HuH-7 (cell line): ENCODE data around the gene KMT2C.

Experiments
- DNase-seq: peaks from one replicate; pipeline ENCODE4 v3.0.0; 2011; ENCODE audit warnings: low spot score

KMT2C gene

DNA sequence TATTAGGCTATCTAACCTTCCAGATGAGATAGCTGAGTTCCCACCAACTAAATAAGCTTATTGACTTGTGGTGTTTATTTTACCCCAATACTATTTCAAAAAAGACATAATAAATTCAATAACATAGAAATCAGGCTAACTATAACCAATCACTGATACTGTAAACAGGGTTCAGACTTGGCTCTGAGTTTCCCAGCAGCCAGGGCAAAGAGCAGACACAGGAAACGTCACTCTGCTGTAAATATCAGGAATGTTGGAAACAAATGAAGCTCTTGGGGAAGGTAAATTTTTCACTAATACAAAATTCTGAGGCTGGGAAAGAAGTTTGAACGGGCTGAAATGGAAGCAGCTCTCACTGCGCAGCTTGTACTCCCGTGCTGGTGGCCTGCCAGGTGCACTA is 295.7 kb downstream of the KMT2C start:
- no peak for DNase-seq

DNA sequence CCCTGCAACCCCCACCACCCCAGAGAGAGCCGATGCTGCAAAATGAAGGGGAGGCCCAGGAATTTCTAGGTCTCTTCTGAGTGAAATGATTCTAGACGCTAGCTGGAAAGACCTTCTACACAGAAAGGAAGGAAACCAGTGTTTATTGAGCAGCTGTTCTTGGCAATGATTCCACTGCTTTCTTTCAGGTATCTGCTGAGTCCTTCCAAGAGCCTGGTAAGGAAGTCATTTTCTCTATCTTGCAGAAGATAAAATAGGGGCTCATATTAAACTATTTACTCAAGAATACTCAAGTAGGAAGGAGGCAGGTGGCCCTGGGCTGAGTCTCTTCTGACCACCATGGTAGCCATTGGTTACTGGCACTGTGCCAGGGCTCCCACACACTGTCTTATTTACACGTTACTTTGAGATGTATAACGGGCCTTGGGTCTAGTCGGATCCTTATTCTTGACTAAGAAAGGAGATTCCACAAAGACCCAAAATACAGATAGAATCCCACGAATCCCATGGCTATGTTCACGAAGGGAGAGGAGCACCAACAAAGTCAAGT is 298.3 kb downstream of the KMT2C start:
- no peak for DNase-seq

DNA sequence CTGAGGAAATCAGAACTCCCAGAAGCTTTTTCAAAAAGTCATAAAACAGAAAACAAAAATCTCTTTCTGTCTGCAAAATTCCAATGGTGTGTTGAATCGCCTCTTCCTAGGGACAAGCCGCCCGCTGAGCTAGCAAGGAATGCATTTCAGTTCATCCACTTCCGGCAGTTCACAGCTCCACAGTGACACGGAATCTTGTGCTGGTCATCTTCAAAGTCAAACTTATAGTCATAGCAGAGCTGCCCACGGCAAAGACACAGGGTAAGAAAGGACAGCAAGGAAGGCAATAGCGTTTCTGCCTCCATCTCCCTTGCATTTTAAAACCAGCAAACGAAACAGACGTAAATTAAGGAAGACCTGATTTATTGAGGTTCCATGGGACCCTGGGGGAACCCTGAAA is 299.1 kb downstream of the KMT2C start:
- no peak for DNase-seq

DNA sequence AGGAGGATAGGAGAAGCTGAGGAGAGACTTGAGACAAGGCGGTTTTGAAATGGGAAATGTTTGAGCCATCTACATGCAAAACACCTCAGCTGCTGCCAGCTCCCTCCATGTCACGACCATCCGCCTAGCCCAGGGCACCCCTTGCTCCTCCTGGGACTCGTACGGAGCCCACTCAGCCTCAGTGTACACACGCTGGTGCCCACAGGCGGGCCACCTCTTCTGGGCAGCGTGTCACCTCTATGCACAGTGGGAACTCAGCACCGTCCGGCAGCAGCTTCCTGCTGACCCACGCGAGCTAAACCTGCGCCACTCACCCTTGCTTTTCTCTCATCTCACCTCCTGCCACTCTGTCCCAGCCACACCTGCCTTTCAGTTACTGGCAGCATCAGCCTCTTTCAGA is 302.0 kb downstream of the KMT2C start:
- no peak for DNase-seq

DNA sequence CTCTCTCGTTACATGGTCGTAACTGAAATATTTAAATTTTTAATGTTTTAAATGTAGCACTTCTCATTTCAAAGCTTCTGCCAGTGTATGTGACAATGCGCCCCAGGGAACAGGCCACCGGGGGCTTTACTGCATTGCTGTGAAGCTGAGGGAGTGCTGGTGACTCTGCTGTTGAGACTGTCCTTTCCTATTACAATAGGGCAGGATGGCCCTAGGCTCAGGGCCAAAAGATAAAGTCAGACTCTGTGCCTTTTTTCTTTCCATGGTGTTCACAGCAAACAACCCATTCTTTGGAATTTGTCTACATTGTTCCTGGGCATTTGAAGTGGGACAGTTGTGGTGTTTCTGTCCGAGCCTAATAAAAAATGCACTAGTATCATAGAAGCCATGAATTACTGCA is 303.0 kb downstream of the KMT2C start:
- no peak for DNase-seq

DNA sequence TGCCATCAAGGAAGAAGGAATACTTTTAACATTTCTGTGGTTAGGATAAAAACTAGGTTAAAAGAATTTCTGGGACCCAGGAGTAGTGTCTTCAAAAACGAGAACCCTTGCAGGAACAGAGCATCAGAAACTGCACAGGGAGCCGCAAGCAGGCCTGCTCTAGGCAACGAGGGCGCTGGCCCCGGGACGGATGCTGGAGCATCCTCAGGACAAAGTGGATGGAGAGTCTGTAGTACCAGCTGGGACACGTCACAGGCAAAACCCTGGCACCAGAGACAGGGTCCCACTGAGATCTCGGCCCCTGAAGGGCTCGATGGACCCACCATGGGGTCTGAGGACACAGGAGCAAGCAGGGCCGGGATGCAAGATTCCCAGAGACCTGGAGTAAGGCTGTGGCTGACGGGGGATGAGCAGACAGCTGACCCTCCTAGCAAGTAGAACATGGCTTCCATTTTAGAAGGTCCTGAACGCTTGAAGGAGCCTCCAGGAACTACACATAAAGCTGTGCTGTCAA is 303.8 kb downstream of the KMT2C start:
- DNase-seq, result no peak

DNA sequence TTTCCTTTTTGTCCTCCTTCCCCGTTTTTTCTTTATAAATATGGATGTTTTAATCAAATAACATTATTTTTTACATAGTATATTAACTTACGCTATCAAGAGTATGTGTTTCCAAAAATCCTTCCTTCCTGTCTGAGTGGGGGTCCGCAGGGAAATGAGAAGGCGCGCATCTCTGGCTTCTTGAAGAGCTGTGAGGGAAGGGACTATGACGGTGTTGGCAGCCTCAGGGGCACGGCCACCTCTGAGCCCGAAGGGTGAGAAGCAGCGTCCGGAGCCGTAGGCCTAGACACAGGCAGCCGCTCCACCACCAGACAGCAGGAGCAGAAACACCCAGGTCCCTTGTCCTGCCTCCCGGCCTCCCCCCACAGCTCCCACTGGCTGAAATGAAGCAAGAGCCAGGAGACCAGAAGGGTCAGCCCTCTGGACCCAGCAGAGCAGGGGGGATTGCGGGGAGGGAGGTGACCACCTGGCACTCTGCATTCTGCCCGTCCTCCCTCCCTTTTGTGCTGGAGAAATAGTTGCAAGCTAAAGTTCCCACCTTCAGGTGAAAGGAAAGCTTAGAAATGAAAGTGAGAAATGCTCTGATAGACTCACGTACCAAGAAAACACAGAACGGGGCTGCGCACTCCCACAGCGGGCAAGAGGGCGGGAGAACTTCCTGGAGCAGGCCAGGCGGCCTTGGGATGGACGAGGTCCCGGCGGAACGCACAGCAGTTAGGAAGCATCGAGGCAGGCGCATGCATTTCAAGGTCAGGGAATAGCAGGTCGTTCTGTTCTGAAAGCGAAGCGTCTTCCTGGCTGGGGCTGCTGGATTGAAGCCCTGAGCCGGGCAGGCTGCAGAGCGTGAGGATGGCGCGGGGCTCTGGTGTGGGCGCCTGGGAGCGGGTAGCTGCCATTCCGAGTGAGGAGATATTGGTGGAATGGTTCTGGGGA is 304.9 kb downstream of the KMT2C start:
- no peak for DNase-seq

DNA sequence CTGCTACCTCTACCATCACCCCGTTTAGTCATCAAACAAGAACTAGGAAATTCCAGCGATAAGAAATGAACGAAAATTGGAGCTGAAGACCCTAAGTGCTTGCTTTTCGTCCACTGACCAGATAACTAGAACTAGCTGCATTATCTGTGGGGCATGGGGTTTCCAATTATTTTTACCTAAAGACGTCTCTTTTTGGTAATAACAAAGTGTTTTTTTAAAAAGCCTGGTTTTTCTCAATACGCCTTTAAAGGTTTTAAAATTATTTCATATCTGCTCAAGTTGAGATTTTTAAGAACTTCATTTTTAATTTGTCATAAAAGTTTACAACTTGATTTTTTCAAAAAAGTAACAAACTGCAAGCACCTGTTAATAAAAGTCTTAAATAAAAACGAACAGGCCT is 306.1 kb downstream of the KMT2C start:
- no peak for DNase-seq

DNA sequence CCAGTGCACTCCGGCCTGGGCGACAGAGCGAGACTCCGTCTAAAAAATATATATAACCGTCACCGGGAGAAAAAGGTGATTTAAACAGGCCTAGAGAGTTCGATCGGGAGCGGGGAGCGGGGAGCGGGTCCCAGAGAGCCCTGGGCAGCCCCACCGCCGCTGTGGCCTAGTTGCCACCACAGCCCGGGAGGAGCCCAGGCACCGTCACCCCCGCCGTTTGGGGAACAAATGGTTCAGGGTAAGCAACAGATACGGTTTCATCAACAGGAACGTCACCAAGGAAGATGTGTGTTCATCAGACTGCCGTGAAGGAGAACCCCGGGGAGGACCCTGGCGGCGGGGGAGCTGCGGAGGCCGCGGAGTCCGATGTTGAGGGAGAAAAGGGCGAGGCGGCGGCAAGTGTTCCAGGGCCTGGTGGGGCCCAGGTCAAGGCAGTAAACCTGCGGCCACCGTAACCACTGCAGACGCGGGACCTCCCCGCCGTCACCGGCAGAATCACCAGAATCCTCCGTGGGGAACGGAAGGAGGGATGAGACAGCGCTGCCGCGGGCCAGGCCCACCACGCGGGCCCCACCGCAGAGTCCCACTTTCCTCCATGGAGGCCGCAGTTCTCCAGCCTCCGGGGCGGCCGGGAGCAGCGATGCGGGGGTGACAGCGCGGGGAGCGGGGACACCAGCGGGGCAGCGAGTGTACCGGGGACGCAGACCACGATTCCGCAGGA is 306.9 kb downstream of the KMT2C start:
- DNase-seq, result no peak

DNA sequence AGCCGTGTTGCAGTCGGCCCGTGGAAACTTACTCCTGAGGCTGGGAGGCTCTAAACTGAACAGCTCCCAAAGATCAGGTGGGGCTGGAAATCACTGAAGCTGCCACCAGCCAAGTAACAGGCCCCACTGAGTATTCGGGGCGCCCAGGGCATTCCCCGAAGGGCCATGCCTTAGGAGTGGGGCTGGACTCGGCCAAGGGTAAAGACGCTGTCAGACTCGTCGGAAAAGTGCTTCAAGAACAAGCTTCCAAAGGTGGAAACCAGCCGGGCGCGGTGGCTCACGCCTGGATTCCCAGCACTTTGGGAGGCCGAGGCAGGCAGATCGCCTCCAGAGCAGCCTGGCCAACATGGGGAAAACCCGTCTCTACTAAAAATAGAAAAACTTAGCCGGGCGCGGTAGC is 307.6 kb downstream of the KMT2C start:
- no peak for DNase-seq

DNA sequence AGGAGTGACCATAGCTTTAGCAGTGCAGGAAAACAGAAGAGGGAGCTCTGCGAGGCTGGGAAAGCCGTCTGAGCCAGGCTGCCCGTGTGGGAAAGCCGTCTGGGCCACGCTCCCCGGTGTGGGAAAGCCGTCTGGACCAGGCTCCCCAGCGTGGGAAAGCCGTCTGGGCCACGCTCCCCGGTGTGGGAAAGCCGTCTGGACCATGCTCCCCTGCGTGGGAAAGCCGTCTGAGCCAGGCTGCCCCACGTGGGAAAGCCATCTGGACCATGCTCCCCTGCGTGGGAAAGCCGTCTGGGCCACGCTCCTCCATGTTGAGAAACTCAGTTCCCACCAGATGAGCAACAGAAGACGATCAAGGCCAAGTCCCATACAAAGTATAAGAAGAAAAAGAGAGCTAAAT is 308.6 kb downstream of the KMT2C start:
- DNase-seq, result no peak

DNA sequence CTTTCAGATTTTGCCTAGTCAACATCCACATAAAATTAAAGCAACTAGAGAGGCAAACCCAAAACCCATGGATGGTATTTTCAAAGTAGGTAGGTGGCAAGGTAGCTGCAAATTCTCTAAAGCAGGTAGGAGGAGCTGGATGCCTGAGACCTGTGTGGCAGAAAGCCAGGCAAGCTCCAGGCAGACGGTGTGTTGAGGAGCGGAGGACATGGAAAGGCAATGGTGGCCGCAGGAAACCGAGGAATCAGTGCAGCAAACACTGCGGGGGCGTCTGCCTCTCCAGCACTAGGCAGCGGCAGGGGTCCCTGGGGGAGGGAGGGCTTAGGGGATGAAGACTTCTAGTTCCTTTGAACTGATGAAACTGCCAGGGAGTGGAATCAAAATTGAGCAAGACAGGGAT is 309.1 kb downstream of the KMT2C start:
- no peak for DNase-seq

DNA sequence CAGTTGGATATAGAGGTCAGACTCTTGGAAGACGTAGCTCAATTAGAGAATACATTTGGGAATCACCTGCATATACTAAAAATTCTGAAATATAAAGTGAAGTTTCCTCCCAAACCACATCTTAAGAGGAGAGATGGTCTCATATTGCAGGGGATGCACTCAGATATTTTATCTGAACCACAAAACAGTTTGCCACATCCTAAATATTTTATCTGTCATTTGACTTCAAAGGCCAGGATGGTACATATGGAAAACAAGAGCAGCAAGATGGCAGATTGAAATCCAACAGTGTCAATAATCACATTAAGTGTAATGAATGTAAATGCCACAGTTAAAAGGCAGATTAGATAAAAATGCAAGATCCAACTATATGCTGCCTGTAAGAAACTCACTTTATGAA is 313.3 kb downstream of the KMT2C start:
- DNase-seq, result no peak

DNA sequence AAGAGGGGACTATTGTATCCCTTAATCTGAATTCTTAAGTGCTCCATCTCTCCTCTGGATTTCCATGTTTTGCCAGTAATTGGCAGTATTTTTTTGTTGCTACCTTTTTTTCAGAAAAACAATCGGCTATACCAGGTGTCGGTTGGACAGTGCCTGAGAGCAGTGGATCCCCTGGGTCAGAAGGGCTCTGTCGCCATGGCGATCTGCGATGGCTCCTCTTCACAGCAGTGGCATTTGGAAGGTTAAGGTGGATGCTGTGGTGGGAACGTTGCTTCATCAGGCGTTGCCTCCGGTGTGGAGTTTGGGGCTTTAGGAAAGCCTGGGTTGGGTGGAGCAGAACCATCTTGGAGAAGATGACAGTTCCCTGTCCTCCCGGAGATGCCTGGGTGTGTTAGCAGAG is 314.4 kb downstream of the KMT2C start:
- no peak for DNase-seq

DNA sequence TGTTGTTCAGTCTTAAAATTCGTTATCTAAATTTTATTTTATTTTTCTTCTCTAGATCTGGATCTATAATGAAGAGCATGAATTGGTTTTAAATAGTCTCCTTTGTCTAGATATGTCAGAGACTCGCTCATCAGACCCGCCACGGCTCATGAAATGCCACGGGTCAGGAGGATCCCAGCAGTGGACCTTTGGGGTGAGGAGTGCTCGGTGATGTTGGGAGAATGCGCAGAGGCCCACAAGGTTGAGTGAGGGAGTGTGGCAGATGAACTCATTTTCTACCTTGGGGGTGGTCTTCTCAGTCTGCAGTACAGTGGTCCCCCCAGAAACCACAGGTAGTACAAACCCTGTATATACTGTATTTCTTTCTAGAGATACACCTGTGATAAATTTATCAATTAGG is 315.0 kb downstream of the KMT2C start:
- no peak for DNase-seq

DNA sequence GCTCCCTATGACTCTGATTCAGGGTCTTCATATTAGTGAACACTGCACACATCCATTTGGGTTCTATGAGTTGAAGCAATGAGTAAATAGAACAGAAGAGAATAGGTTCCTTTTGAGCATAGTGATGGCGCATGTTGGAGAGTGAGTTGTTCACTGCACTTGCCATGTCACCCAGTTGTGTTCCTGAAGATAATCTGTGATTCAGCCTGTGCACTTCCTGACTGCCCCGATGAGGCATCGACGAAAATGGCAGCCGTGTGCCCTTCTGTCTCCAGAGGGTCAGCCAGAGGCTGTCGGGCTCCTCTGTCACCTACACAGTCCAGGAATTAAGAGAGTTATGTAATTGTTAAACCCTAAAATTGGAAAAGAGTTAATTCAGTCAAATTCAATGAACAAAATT is 315.6 kb downstream of the KMT2C start:
- no peak for DNase-seq

DNA sequence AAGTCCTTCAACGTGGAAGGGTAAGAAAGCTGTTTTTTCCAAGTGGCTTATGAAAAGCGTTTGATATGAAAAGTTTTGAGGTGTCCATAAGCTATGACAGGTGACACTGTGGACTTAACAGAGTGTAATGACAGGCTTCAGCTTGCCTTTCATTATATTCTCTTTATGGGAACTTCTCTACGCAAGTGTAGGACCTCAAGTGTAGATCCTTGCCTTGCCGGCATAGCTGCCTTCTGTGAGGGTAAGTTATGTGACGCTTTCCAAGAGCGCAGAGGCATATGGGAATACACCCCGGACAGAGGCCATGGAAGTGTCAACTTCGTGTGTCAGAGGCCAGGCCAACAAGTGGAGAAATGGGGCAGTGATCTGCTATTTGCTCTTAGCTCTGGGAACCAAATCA is 318.4 kb downstream of the KMT2C start:
- no peak for DNase-seq

DNA sequence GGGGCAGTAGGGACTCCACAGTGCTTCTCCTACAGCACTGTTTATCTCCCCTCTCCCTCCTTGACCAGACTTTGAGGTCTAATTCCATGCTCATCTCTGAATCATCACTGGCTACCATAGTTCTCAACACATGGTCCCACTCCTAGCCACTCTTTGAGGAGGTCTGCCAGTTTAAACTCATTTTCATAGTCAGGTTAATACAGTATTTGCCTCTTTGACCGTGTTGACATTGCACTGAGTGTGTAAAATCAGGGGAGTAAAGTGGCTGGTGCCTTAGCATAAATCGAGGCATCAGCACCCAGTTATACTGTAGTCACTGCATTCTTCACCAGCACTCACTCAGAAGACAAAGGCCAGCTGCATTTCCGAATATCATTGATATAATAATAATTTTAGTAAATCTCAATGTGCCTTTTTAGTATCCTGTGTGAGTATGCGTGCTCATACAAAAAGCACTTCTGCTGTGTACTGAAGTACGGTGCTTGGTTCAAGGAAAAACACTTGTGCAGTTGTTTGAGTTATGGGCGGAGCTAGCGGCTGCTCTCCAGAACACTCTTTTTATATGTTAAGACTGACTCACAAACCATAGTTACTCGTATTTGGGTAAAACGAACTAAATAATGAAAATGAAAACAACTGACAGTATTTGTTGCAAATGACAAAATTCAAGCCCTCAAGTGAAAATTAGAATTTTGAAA is 320.6 kb downstream of the KMT2C start:
- no peak for DNase-seq

DNA sequence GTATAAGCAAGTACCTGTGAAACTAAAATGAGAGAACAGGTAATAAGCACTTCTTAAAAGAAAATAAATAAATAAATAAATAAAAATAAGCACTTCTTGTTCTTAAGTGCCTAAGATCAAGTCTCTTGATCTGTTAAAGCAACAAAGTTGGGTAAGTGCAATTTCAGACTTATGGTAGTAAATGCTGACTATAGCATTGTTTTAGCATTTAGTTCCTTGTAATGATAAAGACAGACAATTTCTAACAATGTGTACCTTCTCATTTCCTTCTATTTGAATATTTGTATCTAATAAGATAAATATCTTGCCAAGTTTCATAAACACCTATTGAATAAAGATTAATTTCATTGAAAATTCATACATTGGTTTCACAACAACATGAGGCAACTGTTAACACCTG is 323.0 kb downstream of the KMT2C start:
- DNase-seq, result no peak

DNA sequence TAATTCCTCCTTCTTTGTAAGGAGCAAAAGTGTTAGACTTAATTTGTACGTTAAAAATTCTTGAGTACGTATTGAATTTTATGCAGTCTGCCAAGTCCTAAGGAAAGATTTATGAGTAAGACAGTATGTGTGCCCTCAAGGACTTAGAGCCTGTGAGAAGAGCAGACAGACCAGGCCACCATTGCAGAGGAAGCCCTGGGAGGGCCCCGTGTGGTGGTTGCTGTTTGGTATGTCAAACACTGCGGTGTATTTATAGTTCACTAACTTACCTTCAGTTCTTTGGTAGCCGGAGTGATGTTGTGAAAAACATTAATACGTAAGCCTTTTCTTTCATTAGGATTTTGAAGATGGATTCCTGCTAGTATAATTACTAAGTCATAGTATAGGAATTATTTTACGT is 327.4 kb downstream of the KMT2C start:
- DNase-seq, result no peak

DNA sequence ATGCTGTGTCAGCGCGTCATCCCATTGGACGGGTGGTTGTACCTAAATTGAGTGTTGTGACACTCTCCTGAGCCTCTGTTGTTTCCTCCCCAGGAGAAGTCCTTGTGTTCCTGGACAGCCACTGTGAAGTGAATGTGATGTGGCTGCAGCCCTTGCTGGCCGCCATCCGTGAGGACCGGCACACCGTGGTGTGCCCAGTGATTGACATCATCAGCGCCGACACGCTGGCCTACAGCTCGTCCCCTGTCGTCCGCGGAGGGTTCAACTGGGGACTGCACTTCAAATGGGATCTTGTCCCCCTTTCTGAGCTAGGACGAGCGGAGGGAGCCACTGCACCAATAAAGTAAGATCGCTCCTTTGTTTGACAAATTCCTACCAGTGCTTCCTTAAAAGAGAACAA is 327.9 kb downstream of the KMT2C start:
- DNase-seq, result no peak

DNA sequence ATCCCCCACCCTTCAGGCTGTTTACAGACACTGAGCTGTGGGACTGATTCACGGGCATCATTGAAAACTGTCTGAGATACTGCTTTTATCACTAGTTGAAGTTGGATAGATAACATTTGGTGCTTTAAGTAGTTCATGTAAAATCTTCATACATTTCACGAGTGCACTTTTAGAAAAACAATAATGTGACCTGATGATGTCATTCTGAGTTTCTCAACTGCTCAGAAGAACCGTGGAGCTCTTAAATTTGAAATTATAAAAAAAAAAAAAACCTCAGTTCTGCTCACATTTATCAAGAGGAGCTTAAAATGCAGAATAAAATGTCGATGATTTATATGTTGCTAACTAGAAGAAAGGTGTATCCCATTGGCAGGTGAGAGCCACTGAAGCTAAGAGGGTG is 328.8 kb downstream of the KMT2C start:
- no peak for DNase-seq
